GM21526 (cell line): ENCODE results near the gene FPR3.
"Not testable (repeated sequence)": the region's sequence is repeated elsewhere in the genome, so short reads cannot be mapped to it uniquely, and the experiment has no call there.

Source experiments
- ATAC-seq: cut with Tn5 transposase; IDR thresholded peaks from one replicate; pipeline ENCODE4 v1.9.1; 2021; ENCODE audit warnings: moderate library complexity; ENCODE audit not compliant: unreplicated experiment, low FRiP score

Gene FPR3, protein sequence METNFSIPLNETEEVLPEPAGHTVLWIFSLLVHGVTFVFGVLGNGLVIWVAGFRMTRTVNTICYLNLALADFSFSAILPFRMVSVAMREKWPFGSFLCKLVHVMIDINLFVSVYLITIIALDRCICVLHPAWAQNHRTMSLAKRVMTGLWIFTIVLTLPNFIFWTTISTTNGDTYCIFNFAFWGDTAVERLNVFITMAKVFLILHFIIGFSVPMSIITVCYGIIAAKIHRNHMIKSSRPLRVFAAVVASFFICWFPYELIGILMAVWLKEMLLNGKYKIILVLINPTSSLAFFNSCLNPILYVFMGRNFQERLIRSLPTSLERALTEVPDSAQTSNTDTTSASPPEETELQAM

DNA sequence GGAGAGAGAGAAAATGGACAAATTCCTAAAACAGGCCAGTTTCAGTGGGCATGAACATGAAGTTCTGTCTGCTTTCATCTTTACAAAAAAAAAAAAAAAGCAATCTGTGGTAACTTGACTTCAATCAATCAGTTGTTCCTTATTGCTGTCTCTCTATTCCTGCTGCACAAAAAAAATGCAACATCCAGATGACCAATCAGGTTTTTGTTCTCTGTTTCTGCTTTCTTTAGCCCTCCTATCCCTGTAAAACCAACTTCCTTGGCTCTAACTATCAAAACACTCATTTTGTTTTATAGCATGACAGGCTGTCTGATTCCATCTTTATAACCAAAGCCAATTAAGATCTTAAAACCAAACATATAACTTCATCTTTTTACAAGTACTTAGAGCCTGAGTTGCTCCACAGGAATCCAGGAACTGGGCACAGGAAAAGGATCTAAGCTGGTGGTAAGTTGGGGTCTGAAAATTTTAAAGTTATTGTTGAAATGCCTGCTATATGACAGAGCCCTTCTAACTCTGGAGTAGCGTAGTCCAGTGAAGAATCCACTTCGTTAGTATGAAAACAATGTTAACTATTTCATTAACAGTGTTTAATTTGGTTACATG is at the start of gene FPR3:
Gene FPR3, plus strand, starts transcription at position 273 of the 606 bp plus-strand sequence. CDS start 28,592 bp downstream, outside the sequence.
- no peak for ATAC-seq

DNA sequence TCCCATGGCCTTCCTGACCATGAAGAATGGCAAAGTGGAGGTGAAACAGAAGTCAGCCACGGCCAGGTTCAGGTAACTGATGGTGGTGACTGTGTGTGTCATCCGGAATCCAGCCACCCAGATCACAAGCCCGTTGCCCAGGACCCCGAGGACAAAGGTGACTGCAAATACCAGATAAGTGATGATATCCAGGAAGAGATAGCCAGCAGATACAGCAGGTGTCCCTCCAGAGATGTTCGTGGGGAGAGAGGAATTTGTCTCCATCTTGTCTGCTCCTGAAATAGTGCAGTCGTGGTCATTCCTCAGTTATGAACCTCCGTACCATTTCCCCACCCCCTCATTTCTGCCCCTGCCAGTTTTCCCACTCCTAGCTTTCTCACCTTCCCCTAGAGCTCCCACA is 48.2 kb upstream of the FPR3 start:
- ATAC-seq, result no peak

DNA sequence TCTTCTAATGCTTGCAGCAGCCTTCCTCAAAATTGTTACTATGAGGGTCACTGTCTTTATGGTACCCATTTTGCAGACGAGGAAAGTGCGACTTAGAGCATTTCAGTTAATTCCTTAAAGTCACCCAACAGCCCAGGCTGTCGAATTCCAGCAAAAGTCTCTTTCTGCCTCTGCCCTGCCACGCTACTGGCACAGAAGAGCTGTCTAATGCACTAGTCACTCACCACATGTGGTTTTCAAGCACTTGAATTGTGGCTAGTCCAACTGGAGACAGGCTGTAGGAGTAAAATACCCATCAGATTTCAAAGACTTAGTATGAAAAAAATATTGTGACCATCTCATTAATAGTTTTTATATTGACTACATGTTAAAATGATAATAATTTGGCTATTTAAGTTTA is 45.0 kb upstream of the FPR3 start:
- ATAC-seq, result no peak

DNA sequence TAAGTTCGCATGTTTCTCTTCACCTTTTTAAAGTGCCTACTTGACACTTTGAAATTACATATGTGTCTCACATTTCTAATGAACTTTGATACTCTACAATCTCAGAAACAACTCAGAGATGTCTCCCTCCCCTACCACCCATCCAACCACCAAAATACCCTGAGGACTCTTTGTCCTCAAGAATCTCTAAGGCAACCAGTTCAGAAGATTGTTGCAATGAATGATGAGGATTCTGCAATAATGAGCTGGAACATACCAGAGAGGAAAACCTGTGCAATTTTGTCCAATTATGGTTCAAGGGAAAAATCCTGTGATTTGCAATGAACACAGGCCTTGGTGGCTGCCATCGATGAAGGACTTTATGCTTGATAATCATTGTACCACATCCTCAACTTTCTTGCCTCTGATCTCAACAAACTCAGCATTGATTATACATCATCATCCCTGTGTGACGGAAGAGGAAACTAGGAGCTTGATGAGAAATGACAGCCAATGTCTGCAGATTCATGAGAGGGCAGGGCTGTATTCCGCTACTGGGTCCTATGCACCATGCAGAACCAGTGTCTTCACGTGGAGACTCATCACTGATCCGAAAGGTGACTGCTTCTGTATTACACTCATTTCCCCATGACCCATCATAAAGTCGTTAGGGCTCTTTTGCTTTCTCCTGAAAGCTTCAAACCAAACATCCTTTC is 44.4 kb upstream of the FPR3 start:
- ATAC-seq, result no peak

DNA sequence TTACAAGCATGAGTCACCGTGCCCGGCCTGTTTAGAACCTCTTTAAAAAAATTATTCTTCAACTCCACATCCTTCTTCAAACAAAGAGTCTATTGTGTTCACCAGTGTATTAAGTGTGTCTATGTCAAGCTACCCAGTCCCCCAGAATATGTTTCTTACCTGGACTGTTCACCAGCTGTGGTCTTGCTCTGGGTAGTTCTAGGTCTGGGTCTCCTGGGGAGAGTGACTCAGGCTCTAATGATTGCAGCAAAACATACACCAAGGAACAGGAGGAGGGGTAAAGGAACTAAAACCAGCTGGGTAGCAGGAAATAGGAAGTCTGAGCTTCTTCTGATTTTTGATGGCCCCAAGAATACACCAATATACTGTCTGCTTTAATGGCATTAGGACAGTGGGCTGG is 43.3 kb upstream of the FPR3 start, which contains the start of gene FPR1:
Gene FPR1, minus strand, starts transcription at position 224 of the 400 bp plus-strand sequence. CDS start 4,884 bp downstream, outside the sequence.
- no peak for ATAC-seq

DNA sequence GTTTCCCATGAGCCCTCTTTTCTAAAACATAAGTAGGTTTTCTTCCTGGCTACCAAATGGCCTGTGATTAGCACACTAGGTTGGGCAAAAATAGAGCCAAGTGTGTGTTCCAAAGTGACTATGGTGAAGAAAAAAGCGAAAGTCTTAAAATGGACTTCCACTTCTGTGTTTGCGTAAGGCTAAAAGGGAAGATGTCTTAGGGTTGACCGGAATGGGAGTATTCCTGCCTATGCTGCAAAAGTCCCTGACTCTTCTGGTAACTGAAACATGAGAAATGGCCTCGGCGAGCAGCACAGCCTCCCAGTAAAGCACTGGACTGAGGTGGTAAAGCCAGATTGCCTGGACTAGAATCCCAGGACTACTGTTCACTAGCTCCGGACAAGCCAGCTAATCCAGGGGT is 40.8 kb upstream of the FPR3 start:
- no peak for ATAC-seq

DNA sequence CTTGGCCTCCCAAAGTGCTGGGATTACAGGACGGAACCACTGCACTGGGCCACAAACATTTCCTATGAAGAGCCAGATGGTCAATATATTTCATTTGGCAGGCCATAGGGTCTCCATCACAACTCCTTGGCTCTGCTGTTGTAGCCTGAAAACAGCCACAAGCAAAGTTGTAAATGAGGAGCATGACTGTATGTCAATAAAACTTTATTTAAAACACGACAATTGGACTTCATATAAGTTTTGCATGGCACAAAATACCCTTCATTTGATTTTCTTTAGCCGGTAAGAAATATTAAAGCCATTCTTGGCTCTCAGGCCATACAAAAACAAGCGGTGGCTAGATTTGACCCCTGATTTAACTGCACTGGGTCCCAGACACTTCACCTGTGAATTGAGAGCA is 40.2 kb upstream of the FPR3 start:
- ATAC-seq, result no peak

DNA sequence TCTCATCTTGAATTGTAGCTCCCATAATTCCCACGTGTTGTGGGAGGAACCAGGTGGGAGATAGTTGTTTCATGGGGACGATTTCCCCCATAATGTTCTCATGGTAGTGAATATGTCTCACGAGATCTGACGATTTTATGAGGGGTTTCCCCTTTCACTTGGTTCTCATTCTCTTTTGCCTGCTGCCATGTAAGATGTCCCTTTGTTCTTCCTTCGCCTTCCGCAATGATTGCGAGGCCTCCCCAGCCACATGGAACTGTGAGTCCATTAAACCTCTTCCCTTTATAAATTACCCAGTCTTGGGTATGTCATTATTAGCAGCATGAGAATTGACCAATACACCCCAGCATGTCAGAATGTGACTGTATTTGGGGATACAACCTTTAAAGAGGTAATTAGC is 39.4 kb upstream of the FPR3 start:
- ATAC-seq, result no peak

DNA sequence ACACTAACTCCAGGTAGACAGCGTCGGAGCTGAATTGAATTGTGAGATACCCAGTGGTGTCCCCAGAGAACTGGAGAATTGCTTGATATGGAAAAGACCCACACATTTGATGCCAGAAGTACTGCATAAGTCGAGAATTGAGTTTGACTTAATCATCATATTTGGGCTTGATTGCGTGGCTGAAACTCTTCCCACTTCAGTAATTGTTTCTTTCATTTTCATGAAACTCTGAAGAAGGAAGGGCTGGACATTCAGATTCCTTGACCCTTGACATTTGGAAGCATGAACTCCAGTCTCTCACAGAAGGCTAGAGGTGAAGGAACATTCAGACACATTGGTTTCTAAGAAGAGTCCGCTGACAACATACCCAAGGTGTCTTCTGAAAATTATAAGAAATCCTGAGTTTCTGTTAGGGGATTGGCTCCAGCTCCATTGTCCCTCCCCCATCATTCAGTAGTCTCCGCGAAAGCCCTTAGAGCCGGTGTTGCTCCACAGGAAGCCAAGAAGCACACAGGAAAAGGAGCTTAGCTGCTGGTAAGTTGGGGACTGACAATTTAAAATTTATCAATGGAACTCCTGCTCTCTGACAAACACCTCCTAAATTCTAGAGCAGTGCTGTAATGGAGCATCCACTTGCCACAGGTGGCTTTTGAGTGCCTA is 34.1 kb upstream of the FPR3 start, which contains the start of gene FPR2:
Gene FPR2, plus strand, starts transcription at position 484 of the 660 bp plus-strand sequence. CDS start 7,479 bp downstream, outside the sequence.
- ATAC-seq, result no peak

DNA sequence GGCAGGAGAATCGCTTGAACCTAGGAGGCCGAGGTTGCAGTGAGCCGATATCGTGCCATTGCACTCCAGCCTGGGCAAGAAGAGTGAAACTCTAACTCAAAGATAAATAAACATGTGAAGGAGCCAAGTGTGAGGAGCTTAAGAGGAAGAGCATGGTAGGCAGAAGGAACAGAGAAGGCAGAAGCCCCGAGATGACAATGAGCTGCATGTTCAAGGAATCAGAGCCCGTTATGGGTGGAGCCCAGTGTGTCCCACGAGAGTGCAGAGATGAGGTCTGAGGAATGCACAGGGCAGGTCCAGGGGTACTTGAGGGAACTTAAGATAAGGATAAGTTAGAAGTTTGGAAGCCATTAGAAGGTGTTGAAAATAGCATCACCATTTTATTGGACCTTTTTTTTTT is 33.3 kb upstream of the FPR3 start:
- ATAC-seq, result no peak

DNA sequence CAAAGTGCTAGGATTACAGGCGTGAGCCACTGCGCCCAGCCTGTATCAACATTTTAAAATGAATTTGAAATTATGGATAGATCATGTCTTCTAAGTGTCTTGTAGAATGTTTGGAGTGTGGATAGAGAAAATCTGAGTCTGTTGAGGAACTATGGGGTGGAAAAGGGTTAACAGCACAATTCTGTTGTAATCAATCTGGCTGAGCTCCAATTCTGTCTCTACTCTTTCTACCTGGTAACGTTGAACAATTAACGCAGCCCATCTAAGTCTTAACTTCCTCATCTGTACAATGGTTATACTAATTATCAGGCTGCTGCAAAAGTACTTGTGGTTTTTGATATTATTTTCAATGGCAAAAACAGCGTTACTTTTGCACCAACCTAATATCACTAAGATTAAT is 29.9 kb upstream of the FPR3 start:
- ATAC-seq, result no peak

DNA sequence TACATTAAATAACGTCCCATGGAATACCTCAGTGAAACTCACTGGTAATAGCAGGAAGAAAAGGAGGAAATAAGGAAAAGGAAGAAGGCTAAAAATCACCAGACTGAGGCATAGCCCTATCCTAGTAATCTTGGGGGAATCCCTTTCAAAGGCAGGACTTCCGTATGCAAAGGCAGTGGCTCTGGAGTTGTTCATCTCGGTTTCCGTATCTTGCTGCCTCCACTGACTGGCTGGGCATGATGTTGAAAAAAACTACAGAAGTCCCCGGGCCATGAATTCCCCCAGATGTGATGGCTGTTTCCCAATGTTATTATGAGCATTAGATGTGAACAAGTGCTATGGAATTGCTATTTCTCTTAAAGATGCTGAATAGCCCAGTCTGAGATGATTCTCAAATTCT is 28.5 kb upstream of the FPR3 start:
- no peak for ATAC-seq

DNA sequence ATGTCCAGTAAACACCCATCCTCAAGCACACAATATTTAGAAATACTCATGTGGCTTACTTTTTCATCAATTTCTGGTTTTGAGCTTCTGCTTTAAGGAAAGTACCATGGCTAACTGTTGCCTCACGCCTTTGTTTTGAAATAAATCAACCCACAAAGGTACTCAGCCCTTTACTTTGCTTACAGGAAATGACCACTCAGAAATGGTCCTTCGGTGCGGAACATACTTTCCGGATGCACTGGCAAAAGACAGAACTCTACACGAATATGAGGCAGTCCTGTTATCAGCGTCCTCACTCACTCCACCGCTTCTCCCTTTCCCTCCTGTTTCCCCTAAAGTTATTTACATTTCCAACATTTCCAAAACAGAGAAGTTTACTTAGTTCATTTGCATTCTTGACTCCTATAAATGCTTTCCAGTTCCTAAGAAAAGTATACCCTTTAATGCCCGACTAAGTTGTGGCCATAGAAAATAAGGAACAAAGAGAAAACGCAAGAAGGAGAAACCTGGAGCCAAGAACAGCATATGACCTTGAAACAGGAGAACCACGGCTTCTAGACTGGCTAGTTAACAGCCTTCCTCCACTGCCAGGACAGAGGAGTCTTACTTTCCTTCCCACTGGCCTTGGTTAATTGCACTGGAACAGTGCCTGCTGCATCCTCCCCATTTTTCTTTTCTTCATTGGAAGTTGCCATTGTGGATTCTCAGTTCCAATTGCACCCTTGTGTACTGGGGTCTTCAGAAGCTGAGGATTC is 23.4 kb upstream of the FPR3 start:
- ATAC-seq, result no peak

DNA sequence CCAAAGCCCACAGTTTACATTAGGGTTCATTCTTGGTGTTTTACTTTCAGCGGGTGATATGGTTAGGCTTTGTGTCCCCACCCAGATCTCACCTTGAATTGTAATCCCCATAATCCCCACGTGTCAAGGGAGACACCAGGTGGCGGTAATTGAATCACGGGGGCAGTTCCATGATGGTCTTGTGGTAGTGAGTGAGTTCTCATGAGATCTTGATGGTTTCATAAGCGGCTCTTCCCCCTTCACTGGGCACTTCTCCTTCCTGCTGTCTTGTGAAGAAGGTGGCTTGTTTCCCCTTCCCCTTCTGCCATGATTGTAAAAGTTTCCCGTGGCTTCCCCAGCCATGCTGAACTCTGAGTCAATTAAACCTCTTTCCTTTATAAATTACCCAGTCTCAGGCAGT is 22.0 kb upstream of the FPR3 start:
- no peak for ATAC-seq

DNA sequence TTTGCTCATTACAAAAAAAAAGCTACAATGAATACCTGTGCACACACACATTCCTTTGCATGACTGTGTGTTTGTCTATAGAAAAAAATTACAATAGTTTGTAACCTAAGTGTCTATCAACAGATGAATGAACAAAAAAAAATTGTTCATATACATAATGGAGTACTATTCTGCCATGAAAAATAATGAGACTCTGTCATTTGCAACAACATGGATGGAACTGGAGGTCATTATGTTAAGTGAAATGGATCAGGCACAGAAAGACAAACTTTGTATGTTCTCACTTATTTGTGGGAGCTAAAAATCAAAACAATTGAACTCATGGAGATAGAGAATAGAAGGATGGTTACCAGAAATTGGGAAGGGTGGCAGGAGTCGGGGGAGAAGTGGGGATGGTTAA is 18.4 kb upstream of the FPR3 start:
- not testable (repeated sequence) for ATAC-seq

DNA sequence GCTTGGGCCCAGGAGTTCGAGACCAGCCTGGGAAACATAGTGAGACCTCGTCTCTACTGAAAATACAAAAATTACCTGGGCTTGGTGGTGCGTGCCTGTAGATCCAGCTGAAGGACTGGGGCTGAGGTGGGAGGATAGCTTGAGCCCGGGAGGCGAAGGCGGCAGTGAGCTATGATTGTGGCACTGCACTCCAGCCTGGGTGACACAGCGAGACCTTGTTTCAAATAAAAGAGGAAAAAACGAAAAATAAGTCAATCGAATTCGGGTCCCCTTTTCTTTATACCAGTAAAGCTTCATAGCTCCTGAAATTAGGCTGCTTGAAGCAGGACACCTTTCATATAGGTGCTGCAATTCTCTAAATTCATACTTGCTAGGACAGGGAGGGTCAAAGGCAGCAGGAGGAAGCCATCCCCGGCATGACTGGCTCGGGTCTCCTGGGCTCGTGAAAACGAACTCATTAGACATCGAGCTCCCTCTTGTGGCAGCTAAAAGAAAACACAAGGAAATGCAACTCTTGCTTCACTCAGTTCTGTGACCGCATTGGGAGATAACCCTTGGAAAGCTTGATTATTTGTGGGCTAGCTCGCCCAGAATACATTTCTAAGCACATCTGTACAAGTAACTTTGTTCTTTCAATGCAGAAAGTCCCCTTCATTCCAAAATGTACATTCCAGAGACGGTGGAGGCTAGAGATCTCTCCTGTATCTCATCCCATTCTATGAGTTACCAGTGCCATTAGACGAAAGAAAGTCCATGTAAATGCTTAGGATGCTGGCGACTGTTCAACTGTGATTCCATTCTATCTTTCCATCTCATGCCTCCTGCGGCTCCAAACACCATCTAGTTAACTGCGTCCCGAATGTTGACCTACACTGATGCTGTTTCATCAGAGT is 17.1 kb upstream of the FPR3 start:
- no peak for ATAC-seq

DNA sequence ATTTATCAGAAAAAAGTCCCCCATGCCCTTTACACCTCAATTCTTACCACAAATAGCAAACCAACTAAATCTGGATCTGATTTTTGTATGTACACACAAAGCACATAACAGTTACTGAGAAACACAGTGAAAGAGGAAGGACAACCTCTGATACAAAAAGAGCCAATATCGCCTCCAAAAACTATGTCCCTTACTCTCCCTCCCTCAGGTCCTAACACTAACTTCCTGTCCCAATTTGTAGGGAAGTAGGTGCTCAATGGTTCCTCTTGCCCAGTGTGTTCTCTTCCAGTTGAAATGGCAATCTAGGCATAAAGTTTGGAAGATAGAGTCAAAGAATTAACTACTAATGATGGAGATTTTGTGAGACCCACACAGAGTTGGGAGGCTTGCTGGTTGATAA is 15.8 kb upstream of the FPR3 start:
- ATAC-seq, result no peak

DNA sequence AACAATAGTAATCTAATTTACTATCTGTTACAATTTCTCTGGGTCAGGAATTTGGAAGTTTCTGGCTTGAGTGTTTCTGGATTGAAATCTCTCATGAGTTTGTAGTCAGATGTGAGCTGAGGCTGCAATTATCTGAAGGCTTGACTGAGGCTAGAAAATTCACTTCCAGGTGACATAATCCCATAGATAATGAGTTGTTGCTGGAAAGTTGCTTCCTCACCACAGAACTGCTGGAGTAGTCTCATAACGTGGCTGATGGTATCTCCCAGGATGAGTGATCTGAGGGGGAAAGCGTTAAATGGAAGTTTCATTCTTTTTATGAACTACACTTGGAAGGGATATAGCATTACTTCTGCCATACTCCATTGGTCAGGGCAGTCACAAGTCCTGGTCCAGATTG is 15.3 kb upstream of the FPR3 start:
- no peak for ATAC-seq

DNA sequence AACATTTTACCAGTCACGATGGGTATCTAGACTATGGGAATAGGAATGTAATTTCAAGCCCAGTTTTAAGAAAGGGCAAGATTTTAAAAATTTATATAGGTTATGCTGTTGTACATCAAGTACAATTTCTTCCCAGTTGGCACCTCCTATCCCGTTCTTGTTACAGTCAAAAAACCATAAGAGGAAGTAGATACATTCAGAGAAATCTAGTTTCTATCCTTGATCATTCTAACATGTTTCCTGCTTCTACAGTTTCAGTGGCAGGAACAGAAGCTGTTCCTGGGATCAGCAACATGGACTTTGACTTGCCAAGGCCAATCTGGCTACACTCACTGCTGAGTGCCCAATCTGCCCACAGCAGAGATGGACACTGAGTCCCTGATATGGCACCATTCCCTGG is 14.7 kb upstream of the FPR3 start:
- ATAC-seq, result no peak
